Right lobe of liver (tissue), 4 donors: ENCODE results near the gene BICDL1.
"Not testable (repeated sequence)": the region's sequence is repeated elsewhere in the genome, so short reads cannot be mapped to it uniquely, and the experiment has no call there.

Experiments
- CTCF ChIP-seq, 4 donors: fragments of 200-600 bp in 3 of 4; fragments of 450-650 bp in 1 of 4; IDR thresholded peaks; one replicate each; pipeline versions ENCODE4 v1.5.1 to v1.8.0; 2016 to 2022; ENCODE audit warnings: antibody characterized with exemption in 4 of 4, mild to moderate bottlenecking in 2 of 4
- POLR2A ChIP-seq: fragments of 450-650 bp; IDR thresholded peaks from one replicate; pipeline ENCODE4 v1.6.1; 2017; ENCODE audit warnings: antibody characterized with exemption, mild to moderate bottlenecking
- donor health status: DM: no; HTN: no; CAD: no.
- donor health status: DM: no; HTN: no; CAD: no.
- donor health status: DM: no; HTN: yes; CAD: no.

- not testable (repeated sequence) for TF ChIP-seq CTCF (IDR thresholded peaks at IDR 0.05); POLR2A
Observed at GRCh38 chr12:120016199-120016598, 27.2 kb downstream of the BICDL1 start.
